ENCODE results near the gene THAP11. TPM values are rescaled to one million over a fixed set of nuclear protein-coding genes. Genes with fewer than 3 reads are reported as not detected.

The THAP11 gene
- total and polyA plus RNA-seq, 2 of the 13 experiments (the other 11 are each of a cell fraction or from before 2014, with no cell fraction given) = 44.2 to 53.4 TPM

DNA sequence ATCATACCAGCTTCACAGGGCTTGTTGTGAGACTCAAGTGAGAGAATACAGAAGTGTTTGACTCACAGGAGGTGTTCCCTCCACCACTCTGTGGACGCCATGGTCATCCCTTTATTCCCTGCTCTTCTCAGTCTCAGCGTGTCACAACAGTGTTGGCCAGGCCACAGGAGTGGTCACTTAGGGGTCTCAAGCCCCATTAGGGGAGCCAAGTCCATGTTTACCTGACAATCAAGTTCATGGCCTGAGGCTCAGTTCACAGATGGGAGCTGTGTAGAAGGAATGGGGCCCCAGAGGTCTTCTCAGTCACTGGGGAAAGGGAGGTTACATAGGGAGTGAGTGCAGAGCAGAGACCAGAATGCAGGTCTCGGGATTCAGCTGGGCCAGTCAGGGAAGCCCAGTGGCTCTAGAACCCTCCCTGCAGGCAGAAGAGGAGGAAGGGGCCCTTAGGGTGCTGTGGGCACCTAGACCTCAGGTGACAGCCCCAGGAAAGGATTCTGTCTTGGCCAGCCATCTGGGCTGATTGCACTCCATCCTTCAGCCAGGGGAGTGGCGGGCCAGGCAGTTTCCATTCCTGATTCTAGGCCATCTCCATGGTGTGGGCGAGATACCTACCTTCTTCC is 14.9 kb downstream of the THAP11 start (continued):
- TF ChIP-seq SKI (IDR thresholded peaks at IDR 0.05; ENCODE audit: partially characterized antibody) (peak; percentile 71), NR2F6 (IDR thresholded peaks at IDR 0.05) (peak; percentile 31; the same call in 1 of the 2 replicates), NR2F6 (CRISPR knock-in tag; IDR thresholded peaks at IDR 0.05) (no peak), ZBTB7A (CRISPR knock-in tag; IDR thresholded peaks at IDR 0.05) (0 out of 2 replicates have a peak, but pooled peaks have one; percentile 52), SP4 (CRISPR knock-in tag; IDR thresholded peaks at IDR 0.05) (peak; percentile 47; the same call in 1 of the 2 replicates), ZFY (CRISPR knock-in tag; IDR thresholded peaks at IDR 0.05) (0 out of 2 replicates have a peak, but pooled peaks have one; percentile 9), FOXO1 (CRISPR knock-in tag; IDR thresholded peaks at IDR 0.05) (0 out of 2 replicates have a peak, but pooled peaks have one; percentile 25), TAF15 (IDR thresholded peaks at IDR 0.05; ENCODE audit: low read depth, low read length, poor library complexity, severe bottlenecking) (no peak), ARHGAP35 (CRISPR knock-in tag; IDR thresholded peaks at IDR 0.05; ENCODE audit: borderline replicate concordance) (0 out of 2 replicates have a peak, but pooled peaks have one; percentile 34), SOX13 (IDR thresholded peaks at IDR 0.05) (no peak), SOX13 (CRISPR knock-in tag; conservative IDR thresholded peaks at IDR 0.05 in 1 of 2, IDR thresholded peaks at IDR 0.05 in 1 of 2) (0 out of 4 replicates have a peak, but pooled peaks of 1 of the 2 experiments have one; percentile 13), CREM (IDR thresholded peaks at IDR 0.05) (peak; percentile 21; the same call in 1 of the 2 replicates), CREM (CRISPR knock-in tag; IDR thresholded peaks at IDR 0.05) (no peak), ATM (IDR thresholded peaks at IDR 0.05; ENCODE audit: borderline replicate concordance) (no peak)
- TF ChIP-seq, protein P1, sequence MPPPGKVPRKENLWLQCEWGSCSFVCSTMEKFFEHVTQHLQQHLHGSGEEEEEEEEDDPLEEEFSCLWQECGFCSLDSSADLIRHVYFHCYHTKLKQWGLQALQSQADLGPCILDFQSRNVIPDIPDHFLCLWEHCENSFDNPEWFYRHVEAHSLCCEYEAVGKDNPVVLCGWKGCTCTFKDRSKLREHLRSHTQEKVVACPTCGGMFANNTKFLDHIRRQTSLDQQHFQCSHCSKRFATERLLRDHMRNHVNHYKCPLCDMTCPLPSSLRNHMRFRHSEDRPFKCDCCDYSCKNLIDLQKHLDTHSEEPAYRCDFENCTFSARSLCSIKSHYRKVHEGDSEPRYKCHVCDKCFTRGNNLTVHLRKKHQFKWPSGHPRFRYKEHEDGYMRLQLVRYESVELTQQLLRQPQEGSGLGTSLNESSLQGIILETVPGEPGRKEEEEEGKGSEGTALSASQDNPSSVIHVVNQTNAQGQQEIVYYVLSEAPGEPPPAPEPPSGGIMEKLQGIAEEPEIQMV (CRISPR knock-in tag; IDR thresholded peaks at IDR 0.05; ENCODE audit: low read depth) = peak; percentile 37; the same call in 1 of the 2 replicates
- TF ChIP-seq, protein P2, sequence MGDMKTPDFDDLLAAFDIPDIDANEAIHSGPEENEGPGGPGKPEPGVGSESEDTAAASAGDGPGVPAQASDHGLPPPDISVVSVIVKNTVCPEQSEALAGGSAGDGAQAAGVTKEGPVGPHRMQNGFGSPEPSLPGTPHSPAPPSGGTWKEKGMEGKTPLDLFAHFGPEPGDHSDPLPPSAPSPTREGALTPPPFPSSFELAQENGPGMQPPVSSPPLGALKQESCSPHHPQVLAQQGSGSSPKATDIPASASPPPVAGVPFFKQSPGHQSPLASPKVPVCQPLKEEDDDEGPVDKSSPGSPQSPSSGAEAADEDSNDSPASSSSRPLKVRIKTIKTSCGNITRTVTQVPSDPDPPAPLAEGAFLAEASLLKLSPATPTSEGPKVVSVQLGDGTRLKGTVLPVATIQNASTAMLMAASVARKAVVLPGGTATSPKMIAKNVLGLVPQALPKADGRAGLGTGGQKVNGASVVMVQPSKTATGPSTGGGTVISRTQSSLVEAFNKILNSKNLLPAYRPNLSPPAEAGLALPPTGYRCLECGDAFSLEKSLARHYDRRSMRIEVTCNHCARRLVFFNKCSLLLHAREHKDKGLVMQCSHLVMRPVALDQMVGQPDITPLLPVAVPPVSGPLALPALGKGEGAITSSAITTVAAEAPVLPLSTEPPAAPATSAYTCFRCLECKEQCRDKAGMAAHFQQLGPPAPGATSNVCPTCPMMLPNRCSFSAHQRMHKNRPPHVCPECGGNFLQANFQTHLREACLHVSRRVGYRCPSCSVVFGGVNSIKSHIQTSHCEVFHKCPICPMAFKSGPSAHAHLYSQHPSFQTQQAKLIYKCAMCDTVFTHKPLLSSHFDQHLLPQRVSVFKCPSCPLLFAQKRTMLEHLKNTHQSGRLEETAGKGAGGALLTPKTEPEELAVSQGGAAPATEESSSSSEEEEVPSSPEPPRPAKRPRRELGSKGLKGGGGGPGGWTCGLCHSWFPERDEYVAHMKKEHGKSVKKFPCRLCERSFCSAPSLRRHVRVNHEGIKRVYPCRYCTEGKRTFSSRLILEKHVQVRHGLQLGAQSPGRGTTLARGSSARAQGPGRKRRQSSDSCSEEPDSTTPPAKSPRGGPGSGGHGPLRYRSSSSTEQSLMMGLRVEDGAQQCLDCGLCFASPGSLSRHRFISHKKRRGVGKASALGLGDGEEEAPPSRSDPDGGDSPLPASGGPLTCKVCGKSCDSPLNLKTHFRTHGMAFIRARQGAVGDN (CRISPR knock-in tag; IDR thresholded peaks at IDR 0.05) = peak; percentile 39; the same call in 1 of the 2 replicates
- TF ChIP-seq, protein P3, sequence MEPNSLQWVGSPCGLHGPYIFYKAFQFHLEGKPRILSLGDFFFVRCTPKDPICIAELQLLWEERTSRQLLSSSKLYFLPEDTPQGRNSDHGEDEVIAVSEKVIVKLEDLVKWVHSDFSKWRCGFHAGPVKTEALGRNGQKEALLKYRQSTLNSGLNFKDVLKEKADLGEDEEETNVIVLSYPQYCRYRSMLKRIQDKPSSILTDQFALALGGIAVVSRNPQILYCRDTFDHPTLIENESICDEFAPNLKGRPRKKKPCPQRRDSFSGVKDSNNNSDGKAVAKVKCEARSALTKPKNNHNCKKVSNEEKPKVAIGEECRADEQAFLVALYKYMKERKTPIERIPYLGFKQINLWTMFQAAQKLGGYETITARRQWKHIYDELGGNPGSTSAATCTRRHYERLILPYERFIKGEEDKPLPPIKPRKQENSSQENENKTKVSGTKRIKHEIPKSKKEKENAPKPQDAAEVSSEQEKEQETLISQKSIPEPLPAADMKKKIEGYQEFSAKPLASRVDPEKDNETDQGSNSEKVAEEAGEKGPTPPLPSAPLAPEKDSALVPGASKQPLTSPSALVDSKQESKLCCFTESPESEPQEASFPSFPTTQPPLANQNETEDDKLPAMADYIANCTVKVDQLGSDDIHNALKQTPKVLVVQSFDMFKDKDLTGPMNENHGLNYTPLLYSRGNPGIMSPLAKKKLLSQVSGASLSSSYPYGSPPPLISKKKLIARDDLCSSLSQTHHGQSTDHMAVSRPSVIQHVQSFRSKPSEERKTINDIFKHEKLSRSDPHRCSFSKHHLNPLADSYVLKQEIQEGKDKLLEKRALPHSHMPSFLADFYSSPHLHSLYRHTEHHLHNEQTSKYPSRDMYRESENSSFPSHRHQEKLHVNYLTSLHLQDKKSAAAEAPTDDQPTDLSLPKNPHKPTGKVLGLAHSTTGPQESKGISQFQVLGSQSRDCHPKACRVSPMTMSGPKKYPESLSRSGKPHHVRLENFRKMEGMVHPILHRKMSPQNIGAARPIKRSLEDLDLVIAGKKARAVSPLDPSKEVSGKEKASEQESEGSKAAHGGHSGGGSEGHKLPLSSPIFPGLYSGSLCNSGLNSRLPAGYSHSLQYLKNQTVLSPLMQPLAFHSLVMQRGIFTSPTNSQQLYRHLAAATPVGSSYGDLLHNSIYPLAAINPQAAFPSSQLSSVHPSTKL (CRISPR knock-in tag; IDR thresholded peaks at IDR 0.05) = 0 out of 2 replicates have a peak, but pooled peaks have one; percentile 16
- TF ChIP-seq, protein P4, sequence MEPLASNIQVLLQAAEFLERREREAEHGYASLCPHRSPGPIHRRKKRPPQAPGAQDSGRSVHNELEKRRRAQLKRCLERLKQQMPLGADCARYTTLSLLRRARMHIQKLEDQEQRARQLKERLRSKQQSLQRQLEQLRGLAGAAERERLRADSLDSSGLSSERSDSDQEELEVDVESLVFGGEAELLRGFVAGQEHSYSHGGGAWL (CRISPR knock-in tag; IDR thresholded peaks at IDR 0.05) = peak; percentile 50; the same call in 1 of the 2 replicates

All from HepG2 (cell line).